Parathyroid adenoma (tissue), 2 donors: ENCODE measurements around the gene FNDC1.

Source experiments
- H2AFZ ChIP-seq: fragments of 300-600 bp; sonication (generic); one replicate; pipeline ENCODE4 v1.7.0; 2017; ENCODE audit warnings: antibody characterized with exemption, mild to moderate bottlenecking
- H3K27ac ChIP-seq: fragments of 300-600 bp; sonication (generic); one replicate; pipeline ENCODE4 v1.7.0; 2017
- H3K27me3 ChIP-seq: fragments of 300-600 bp; sonication (generic); one replicate; pipeline ENCODE4 v1.7.0; 2017; ENCODE audit warnings: low read length; ENCODE audit not compliant: control insufficient read depth, insufficient read depth
- H3K36me3 ChIP-seq: fragments of 300-600 bp; sonication (generic); one replicate; pipeline ENCODE4 v1.7.0; 2017; ENCODE audit warnings: low read length; ENCODE audit not compliant: control insufficient read depth, insufficient read depth
- H3K4me1 ChIP-seq: fragments of 300-600 bp; sonication (generic); one replicate; pipeline ENCODE4 v1.7.0; 2017; ENCODE audit warnings: control low read depth
- H3K4me2 ChIP-seq: fragments of 300-600 bp; sonication (generic); one replicate; pipeline ENCODE4 v1.7.0; 2017; ENCODE audit warnings: low read length
- H3K4me3 ChIP-seq: fragments of 300-600 bp; sonication (generic); one replicate; pipeline ENCODE4 v1.7.0; 2017; ENCODE audit warnings: low read depth, low read length
- H3K79me2 ChIP-seq: fragments of 300-600 bp; sonication (generic); one replicate; pipeline ENCODE4 v1.7.0; 2017; ENCODE audit warnings: control low read depth
- H3K9ac ChIP-seq: fragments of 300-600 bp; sonication (generic); one replicate; pipeline ENCODE4 v1.7.0; 2017; ENCODE audit warnings: mild to moderate bottlenecking
- H3K9me3 ChIP-seq: fragments of 300-600 bp; sonication (generic); one replicate; pipeline ENCODE4 v1.7.0; 2017; ENCODE audit warnings: low read length; ENCODE audit not compliant: control insufficient read depth
- CTCF ChIP-seq: fragments of 300-600 bp; sonication (generic); IDR thresholded peaks from one replicate; pipeline ENCODE4 v1.7.0; 2017; ENCODE audit warnings: antibody characterized with exemption, mild to moderate bottlenecking
- donor health status: primary hyperparathyroidism.

FNDC1 gene

GRCh38 chr6:159303784-159304183 is 134.6 kb downstream of the FNDC1 start:
- H3K4me1 ChIP-seq = no peaks in the 10 kb centered on the region
- H3K9ac ChIP-seq = no peak overlapping the region
- no peak overlapping the region for H3K4me2 ChIP-seq
- no peaks in the 10 kb centered on the region for H3K36me3 ChIP-seq
- H3K27ac ChIP-seq = no peak overlapping the region
- H3K9me3 ChIP-seq = no peaks in the 10 kb centered on the region
- H2AFZ ChIP-seq = no peak overlapping the region
- no peaks in the 10 kb centered on the region for H3K27me3 ChIP-seq
- H3K79me2 ChIP-seq = no peaks in the 10 kb centered on the region
- no peak for TF ChIP-seq CTCF
- no peak overlapping the region for H3K4me3 ChIP-seq

DNA sequence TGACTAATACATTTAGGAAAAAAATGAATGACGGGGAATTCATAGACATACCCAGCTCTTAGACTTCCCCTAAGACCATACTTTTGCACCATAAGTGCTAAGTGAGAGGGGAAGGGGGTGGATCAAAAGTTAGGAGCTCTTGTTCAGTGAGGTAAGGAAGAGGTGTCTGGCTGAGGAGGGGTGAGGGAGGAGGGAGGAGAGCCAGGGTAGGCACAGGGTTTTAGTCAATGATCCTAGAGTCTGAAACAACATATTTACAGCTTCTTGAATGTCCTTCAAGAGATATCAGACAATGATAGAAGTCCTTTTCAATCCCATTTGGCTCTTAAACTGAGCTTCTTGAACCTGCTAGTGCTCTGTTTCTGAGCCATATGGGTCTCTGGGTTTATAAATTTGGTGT is 135.4 kb downstream of the FNDC1 start:
- Histone ChIP-seq H3K4me1 (no peaks in the 10 kb centered on the region), H3K4me2 (no peak overlapping the region), H3K9me3 (no peaks in the 10 kb centered on the region), H3K4me3 (no peak overlapping the region), H3K36me3 (no peaks in the 10 kb centered on the region), H3K79me2 (no peaks in the 10 kb centered on the region), H3K27ac (no peak overlapping the region), H3K27me3 (no peaks in the 10 kb centered on the region), H2AFZ (no peak overlapping the region), H3K9ac (no peak overlapping the region)
- no peak for TF ChIP-seq CTCF

- no peaks in the 10 kb centered on the region for H3K36me3 ChIP-seq
These were observed 136.0 kb downstream of the FNDC1 start for GRCh38 chr6:159305159-159305558.

GRCh38 chr6:159305804-159306537 is 136.8 kb downstream of the FNDC1 start:
- no peak for TF ChIP-seq CTCF
- no peak overlapping the region for H3K9ac ChIP-seq
- H3K4me3 ChIP-seq = no peak overlapping the region
- H3K4me1 ChIP-seq = no peaks in the 10 kb centered on the region
- no peak overlapping the region for H2AFZ ChIP-seq
- H3K4me2 ChIP-seq = no peak overlapping the region
- no peaks in the 10 kb centered on the region for H3K79me2 ChIP-seq
- H3K9me3 ChIP-seq = no peaks in the 10 kb centered on the region
- H3K27me3 ChIP-seq = no peaks in the 10 kb centered on the region
- no peak overlapping the region for H3K27ac ChIP-seq
- no peaks in the 10 kb centered on the region for H3K36me3 ChIP-seq

More at GRCh38 chr6:159305159-159305558, 136.0 kb downstream of the FNDC1 start:
- Histone ChIP-seq H3K4me2 (no peak overlapping the region), H3K79me2 (no peaks in the 10 kb centered on the region), H3K4me3 (no peak overlapping the region), H3K27ac (no peak overlapping the region), H2AFZ (no peak overlapping the region), H3K4me1 (no peaks in the 10 kb centered on the region), H3K27me3 (no peaks in the 10 kb centered on the region), H3K9me3 (no peaks in the 10 kb centered on the region), H3K9ac (no peak overlapping the region)
- TF ChIP-seq CTCF = no peak

- Histone ChIP-seq H3K36me3 (no peaks in the 10 kb centered on the region), H3K79me2 (no peaks in the 10 kb centered on the region), H2AFZ (no peak overlapping the region), H3K4me2 (no peak overlapping the region), H3K4me1 (no peaks in the 10 kb centered on the region), H3K27me3 (no peaks in the 10 kb centered on the region), H3K9me3 (no peaks in the 10 kb centered on the region), H3K9ac (no peak overlapping the region), H3K4me3 (no peak overlapping the region), H3K27ac (no peak overlapping the region)
- no peak for TF ChIP-seq CTCF
These were observed 138.1 kb downstream of the FNDC1 start for GRCh38 chr6:159307246-159307790.
